AML-193 (cell line): ENCODE results near the gene RPTOR.
A peak's percentile ranks its signal among the peaks of the same experiment; 100 is the strongest.

ENCODE experiments used
- DNase-seq, 2 experiments: peaks; one replicate each; lab custom pipeline; 2025; lab: John Stamatoyannopoulos, UW

RPTOR gene

DNA sequence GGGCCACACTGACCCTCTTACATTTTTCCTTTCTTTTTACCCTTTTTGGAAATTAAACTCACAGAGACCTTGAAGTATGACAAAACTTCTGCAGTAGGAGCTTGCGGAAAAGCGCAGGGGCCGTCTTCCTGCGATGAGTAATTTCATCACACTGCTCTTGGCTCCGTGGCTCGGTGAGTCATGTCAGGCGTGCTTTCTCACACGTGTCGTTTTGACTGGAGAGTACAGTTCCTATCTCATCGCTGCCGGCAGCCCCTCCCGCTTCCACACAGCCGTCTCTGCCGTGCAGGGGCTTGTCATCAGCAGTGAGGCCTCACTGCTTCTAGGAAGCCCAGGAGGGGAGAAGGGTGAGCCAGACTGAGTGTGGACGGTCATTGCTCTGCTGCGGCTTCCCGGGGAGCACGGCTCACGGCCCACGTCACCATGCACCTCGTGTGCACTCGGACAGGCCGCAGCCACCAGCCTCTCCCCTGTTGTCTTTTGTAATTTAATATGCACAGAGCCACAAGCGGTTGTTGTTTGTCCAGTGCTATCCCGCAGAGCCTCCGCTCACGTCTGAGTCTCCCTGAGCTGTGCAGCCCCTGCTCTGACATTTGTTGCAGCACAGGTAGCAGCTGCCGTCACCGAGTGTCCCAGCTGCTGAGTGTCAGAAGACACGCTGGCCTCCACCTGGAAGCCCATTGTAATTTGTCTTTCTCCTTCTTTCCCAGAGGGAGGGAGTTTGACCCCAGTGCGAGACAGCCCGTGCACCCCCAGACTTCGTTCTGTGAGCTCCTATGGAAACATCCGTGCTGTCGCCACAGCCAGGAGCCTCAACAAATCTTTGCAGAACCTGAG is 347.6 kb downstream of the RPTOR start:
- DNase-seq: peak; percentile 96

GRCh38 chr17:80892900-80893603 is 348.4 kb downstream of the RPTOR start:
- no peak for DNase-seq

DNA sequence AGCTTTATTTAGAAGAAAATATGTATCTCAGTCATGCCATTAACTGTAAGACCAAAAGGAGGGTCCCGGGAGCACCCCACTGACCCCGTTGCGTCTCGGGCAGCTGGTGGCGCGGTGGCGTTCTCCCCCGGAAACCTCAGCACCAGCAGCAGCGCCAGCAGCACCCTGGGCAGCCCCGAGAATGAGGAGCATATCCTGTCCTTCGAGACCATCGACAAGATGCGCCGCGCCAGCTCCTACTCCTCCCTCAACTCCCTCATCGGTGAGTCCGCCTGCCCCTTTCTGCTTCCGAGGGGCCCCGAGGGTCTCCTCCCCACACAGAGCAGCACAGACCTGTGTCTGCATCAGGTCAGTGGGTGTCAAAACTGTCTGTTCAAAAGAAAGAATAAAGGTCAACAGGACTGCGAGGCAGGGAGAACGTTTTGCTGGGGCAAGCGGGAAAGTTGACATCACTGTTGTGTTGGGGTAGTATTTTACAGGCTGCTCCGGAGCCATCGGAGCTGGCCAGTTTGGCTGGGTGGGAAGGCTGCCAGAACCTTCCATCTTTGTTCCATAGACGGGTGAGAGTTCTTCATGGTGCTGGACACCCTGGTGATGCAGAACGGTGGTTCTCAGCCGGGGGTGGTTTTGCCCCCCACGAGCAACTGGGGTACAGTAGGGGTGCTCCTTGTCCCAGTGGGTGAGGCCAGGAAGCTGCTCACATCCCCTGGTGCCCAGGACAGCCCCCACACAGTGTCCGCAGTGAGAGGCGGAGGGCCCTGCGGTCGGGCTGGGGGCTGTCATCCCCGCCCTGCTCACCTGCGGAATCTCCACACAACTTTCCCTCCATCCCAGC is 349.2 kb downstream of the RPTOR start:
- no peak for DNase-seq

DNA sequence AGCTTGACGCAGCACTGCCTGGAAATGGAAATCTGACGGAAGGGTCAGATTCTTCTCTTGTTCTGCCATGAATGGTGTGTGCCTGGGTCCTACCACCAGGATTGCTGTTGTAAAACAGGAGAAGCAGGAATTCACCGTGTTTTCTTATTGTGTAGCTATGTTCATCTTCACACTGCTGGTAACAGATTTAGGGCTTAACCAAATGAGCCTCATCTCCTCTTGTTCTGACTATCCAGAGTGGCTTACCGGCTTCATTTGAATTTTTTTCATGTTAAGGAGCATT is 349.7 kb downstream of the RPTOR start:
- no peak for DNase-seq

- no peak for DNase-seq
Measured at GRCh38 chr17:80894726-80895125, 350.1 kb downstream of the RPTOR start.

DNA sequence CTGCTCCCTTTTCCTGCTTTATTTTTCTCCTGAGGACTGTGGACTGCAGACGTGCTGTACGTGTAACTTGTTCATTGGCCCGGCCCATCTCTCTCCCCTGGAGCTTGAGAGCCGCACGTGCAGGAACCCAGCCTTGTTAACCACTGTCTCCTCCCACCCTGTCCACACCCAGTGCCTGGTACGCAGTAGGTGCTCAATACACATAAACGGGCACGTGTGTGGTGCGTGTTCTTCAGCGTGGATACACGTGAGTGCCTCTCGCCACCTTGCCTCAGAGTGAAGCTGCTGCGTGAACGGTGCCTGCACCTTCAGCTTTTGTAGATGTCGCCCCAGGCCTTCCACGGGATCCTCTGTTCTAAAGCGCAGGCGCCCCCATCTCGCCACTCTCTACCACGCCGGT is 350.7 kb downstream of the RPTOR start:
- no peak for DNase-seq

GRCh38 chr17:80898716-80899115 is 354.1 kb downstream of the RPTOR start:
- no peak for DNase-seq

GRCh38 chr17:80899402-80900268 is 355.0 kb downstream of the RPTOR start:
- peak; percentile 60 to 73 for DNase-seq

GRCh38 chr17:80901319-80901718 is 356.7 kb downstream of the RPTOR start:
- DNase-seq: no peak

- DNase-seq: no peak
Measured at GRCh38 chr17:80902197-80902962, 357.7 kb downstream of the RPTOR start.

- DNase-seq: no peak
Measured at GRCh38 chr17:80902963-80903611, 358.4 kb downstream of the RPTOR start.

- no peak for DNase-seq
Measured at GRCh38 chr17:80904036-80904753, 359.6 kb downstream of the RPTOR start.

DNA sequence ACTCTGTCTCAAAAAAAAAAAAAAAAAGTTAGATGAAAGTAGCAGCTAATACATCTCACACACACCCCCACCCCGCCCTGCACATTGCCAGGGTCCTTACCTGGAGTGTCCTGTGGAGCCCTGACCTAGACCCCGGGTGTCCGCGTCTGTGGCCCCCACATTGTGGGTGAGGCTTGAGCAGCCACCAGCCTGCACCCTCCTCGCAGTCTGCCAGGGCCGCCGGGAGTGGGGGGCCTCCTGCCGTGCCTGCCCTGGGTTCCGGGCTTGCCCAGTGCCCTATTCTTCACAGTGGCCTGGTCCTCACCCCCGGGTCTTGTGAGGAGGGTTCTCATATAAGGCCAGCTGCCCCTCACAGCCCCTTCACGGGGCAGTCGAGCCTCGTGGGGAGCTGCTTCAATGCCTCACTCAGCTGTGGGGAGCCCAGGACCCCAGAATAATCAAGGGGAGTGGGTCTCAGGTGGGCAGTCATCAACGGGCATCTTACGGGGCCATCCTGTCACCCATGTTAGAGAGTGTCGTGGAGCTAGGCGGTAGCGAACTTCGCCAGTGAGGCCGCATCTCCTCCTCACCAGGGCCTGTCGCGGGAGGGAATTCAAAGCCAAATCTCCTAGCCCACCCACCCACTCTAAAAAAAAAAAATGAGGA is 361.1 kb downstream of the RPTOR start:
- DNase-seq: no peak

GRCh38 chr17:80906364-80907259 is 362.0 kb downstream of the RPTOR start:
- DNase-seq: no peak

DNA sequence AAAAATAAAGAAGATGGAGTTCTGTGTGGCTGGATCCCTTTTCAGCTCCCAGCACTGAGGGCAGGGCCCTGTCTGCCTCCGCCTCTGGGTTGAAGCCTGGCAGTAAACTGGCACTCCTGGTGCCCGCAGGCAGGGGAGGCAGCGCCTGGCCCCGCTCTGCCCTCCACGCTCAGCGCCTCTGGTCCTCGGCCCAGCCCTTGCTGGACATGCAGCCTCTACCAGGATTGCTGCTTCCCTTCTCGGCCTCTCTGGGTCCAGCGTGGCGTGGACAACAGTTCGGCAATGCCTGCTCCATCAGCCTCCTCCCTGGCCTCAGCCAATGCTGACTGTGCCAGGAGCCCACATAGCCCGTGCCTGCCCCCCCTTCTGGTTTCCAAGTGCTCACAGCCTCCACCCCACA is 362.6 kb downstream of the RPTOR start:
- no peak for DNase-seq

DNA sequence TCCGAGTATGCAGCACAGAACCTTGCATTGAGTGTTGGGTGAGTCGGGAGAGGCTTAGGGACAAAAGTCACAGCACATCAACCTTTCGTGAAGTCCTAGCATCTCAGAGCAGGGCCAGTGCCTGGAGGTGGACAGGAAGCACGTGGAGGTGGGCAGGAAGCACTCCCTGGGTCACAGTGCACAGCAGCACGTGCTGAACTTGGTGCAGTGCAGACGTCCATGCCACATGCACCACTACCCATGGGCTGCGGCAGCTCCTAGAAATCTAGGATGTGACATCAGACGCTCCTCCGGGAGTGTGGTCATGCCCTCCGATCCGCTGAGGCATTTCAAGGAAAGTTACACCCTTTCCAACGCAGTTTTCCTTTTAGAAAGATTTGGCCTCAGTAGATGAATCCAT is 363.6 kb downstream of the RPTOR start:
- DNase-seq: no peak

GRCh38 chr17:80908776-80909175 is 364.1 kb downstream of the RPTOR start:
- no peak for DNase-seq

DNA sequence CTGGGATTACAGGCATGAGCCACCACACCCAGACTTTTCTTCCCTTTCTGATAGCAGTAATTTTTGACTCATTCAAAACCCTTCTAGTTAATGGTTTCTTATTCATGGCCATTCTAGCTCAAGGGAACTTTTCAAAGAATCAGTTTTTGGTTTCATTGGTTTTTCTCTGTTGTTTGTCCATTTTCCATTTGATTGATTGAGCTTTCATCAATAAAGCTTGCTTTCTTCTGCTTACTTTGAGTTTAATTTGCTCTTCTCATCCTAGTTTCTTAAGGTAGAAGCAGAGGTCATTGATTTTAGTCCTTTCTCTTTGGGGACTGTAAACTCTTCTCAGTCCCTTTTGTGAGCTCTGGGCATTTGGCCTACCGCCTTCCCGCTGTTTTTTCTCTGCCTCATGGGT is 365.0 kb downstream of the RPTOR start:
- DNase-seq: no peak
